Measurements from ENCODE around the gene KRTAP10-4. TPM values are rescaled to one million over a fixed set of nuclear protein-coding genes. Genes with fewer than 3 reads are reported as not detected.
"Not testable (repeated sequence)": the region's sequence is repeated elsewhere in the genome, so short reads cannot be mapped to it uniquely, and the experiment has no call there.

KRTAP10-4 gene
- total and polyA plus RNA-seq, 2 donors from 2014 or later: not detected

- Histone ChIP-seq H3K27ac (ENCODE audit: low read depth in 2 of 2, low read length in 2 of 2) (no peak overlapping the region), H3K4me3 (ENCODE audit: low read length in 3 of 3) (no peak overlapping the region), H3K36me3 (ENCODE audit: control insufficient read depth in 2 of 3, insufficient read depth in 3 of 3, low read length in 3 of 3) (no peaks in the 10 kb centered on the region), H3K27me3 (ENCODE audit: control insufficient read depth, insufficient read depth, low read length) (no peaks in the 10 kb centered on the region), H3K9me3 (ENCODE audit: control insufficient read depth in 2 of 3, insufficient read depth in 1 of 3, low read length in 3 of 3) (no peaks in the 10 kb centered on the region), H3K4me1 (ENCODE audit: control insufficient read depth in 2 of 3, insufficient read depth in 2 of 3, low read depth in 1 of 3, low read length in 3 of 3) (no peaks in the 10 kb centered on the region), H3K9ac (ENCODE audit: low read length in 3 of 3) (no peak overlapping the region)
- intact Hi-C loops (cut with DNase I): no loop called here
- FAIRE-seq: no peak
- no peak for DNase-seq
- no peak for TF ChIP-seq CTCF (IDR thresholded peaks at IDR 0.05; ENCODE audit: borderline replicate concordance, extremely low read depth, insufficient read depth)
Observed at GRCh38 chr21:44548381-44548780, 25.1 kb upstream of the KRTAP10-4 start.

- Histone ChIP-seq H3K9me3 (ENCODE audit: control insufficient read depth in 2 of 3, insufficient read depth in 1 of 3, low read length in 3 of 3) (no peaks in the 10 kb centered on the region), H3K27me3 (ENCODE audit: control insufficient read depth, insufficient read depth, low read length) (no peaks in the 10 kb centered on the region), H3K9ac (ENCODE audit: low read length in 3 of 3) (no peak overlapping the region), H3K4me1 (ENCODE audit: control insufficient read depth in 2 of 3, insufficient read depth in 2 of 3, low read depth in 1 of 3, low read length in 3 of 3) (no peaks in the 10 kb centered on the region), H3K4me3 (ENCODE audit: low read length in 3 of 3) (no peak overlapping the region), H3K36me3 (ENCODE audit: control insufficient read depth in 2 of 3, insufficient read depth in 3 of 3, low read length in 3 of 3) (no peaks in the 10 kb centered on the region), H3K27ac (ENCODE audit: low read depth in 2 of 2, low read length in 2 of 2) (no peak overlapping the region)
- DNase-seq (peak in 1 of 5 donors; percentile 38), FAIRE-seq (no peak)
- intact Hi-C loops (cut with DNase I): no loop called here
- TF ChIP-seq CTCF (IDR thresholded peaks at IDR 0.05; ENCODE audit: borderline replicate concordance, extremely low read depth, insufficient read depth): no peak
Observed at GRCh38 chr21:44548922-44549321, 24.6 kb upstream of the KRTAP10-4 start.

GRCh38 chr21:44549525-44550211, 23.9 kb upstream of the KRTAP10-4 start:
- Histone ChIP-seq H3K4me1 (ENCODE audit: control insufficient read depth in 2 of 3, insufficient read depth in 2 of 3, low read depth in 1 of 3, low read length in 3 of 3) (no peaks in the 10 kb centered on the region), H3K9me3 (ENCODE audit: control insufficient read depth in 2 of 3, insufficient read depth in 1 of 3, low read length in 3 of 3) (no peaks in the 10 kb centered on the region), H3K27ac (ENCODE audit: low read depth in 2 of 2, low read length in 2 of 2) (no peak overlapping the region), H3K4me3 (ENCODE audit: low read length in 3 of 3) (no peak overlapping the region), H3K9ac (ENCODE audit: low read length in 3 of 3) (no peak overlapping the region), H3K36me3 (ENCODE audit: control insufficient read depth in 2 of 3, insufficient read depth in 3 of 3, low read length in 3 of 3) (no peaks in the 10 kb centered on the region), H3K27me3 (ENCODE audit: control insufficient read depth, insufficient read depth, low read length) (no peaks in the 10 kb centered on the region)
- no peak for TF ChIP-seq CTCF (IDR thresholded peaks at IDR 0.05; ENCODE audit: borderline replicate concordance, extremely low read depth, insufficient read depth)
- intact Hi-C loops (cut with DNase I): no loop called here
- peak in 1 of 5 donors; percentile 52 for DNase-seq
- FAIRE-seq: no peak

- intact Hi-C loops (cut with DNase I); H3K4me3 ChIP-seq (ENCODE audit: low read length in 3 of 3); H3K9ac ChIP-seq (ENCODE audit: low read length in 3 of 3); H3K9me3 ChIP-seq (ENCODE audit: control insufficient read depth in 2 of 3, insufficient read depth in 1 of 3, low read length in 3 of 3); FAIRE-seq; H3K27me3 ChIP-seq (ENCODE audit: control insufficient read depth, insufficient read depth, low read length); H3K4me1 ChIP-seq (ENCODE audit: control insufficient read depth in 2 of 3, insufficient read depth in 2 of 3, low read depth in 1 of 3, low read length in 3 of 3); H3K27ac ChIP-seq (ENCODE audit: low read depth in 2 of 2, low read length in 2 of 2); H3K36me3 ChIP-seq (ENCODE audit: control insufficient read depth in 2 of 3, insufficient read depth in 3 of 3, low read length in 3 of 3): not testable (repeated sequence)
- peak in 2 of 5 donors; percentile 32 to 52 for DNase-seq
Observed at GRCh38 chr21:44550285-44550684, 23.2 kb upstream of the KRTAP10-4 start.

Data from kidney (tissue), 14 donors.